ENCODE results near the gene CDC14B.

CDC14B gene

GRCh38 chr9:96609732-96610131 lies 9.9 kb downstream of the CDC14B start:
- in situ Hi-C loops (cut with MboI; ENCODE audit: low sequenced_read_pairs, unreplicated experiment), result no loop called here
- no peak for TF ChIP-seq CTCF (IDR thresholded peaks at IDR 0.05; ENCODE audit: borderline replicate concordance, control extremely low read depth, extremely low read depth, insufficient read depth, missing control alignments)
- no peak for DNase-seq (ENCODE audit: low spot score)

GRCh38 chr9:96607971-96608370 lies 11.7 kb downstream of the CDC14B start:
- in situ Hi-C loops (cut with MboI; ENCODE audit: low sequenced_read_pairs, unreplicated experiment), result no loop called here
- no peak for TF ChIP-seq CTCF (IDR thresholded peaks at IDR 0.05; ENCODE audit: borderline replicate concordance, control extremely low read depth, extremely low read depth, insufficient read depth, missing control alignments)
- no peak for DNase-seq (ENCODE audit: low spot score)

GRCh38 chr9:96605328-96605727 lies 14.3 kb downstream of the CDC14B start:
- in situ Hi-C loops (cut with MboI; ENCODE audit: low sequenced_read_pairs, unreplicated experiment), result no loop called here

GRCh38 chr9:96604004-96604319 lies 15.7 kb downstream of the CDC14B start:
- in situ Hi-C loops (cut with MboI; ENCODE audit: low sequenced_read_pairs, unreplicated experiment), result no loop called here
- no peak for TF ChIP-seq CTCF (IDR thresholded peaks at IDR 0.05; ENCODE audit: borderline replicate concordance, control extremely low read depth, extremely low read depth, insufficient read depth, missing control alignments)
- DNase-seq (ENCODE audit: low spot score), result no peak

More at GRCh38 chr9:96605328-96605727, 14.3 kb downstream of the CDC14B start:
- DNase-seq (ENCODE audit: low spot score), result no peak
- no peak for TF ChIP-seq CTCF (IDR thresholded peaks at IDR 0.05; ENCODE audit: borderline replicate concordance, control extremely low read depth, extremely low read depth, insufficient read depth, missing control alignments)

GRCh38 chr9:96603305-96604003 lies 16.2 kb downstream of the CDC14B start:
- DNase-seq (ENCODE audit: low spot score), result no peak
- in situ Hi-C loops (cut with MboI; ENCODE audit: low sequenced_read_pairs, unreplicated experiment), result no loop called here
- no peak for TF ChIP-seq CTCF (IDR thresholded peaks at IDR 0.05; ENCODE audit: borderline replicate concordance, control extremely low read depth, extremely low read depth, insufficient read depth, missing control alignments)

GRCh38 chr9:96599298-96599697 lies 20.3 kb downstream of the CDC14B start:
- TF ChIP-seq CTCF (IDR thresholded peaks at IDR 0.05; ENCODE audit: borderline replicate concordance, control extremely low read depth, extremely low read depth, insufficient read depth, missing control alignments), result no peak
- DNase-seq (ENCODE audit: low spot score), result no peak
- in situ Hi-C loops (cut with MboI; ENCODE audit: low sequenced_read_pairs, unreplicated experiment), result no loop called here
